M059J (cell line): Measurements from ENCODE around the gene DDX11. TPM values are rescaled to one million over a fixed set of nuclear protein-coding genes. Genes with fewer than 3 reads are reported as not detected.
"Not testable (repeated sequence)": the region's sequence is repeated elsewhere in the genome, so short reads cannot be mapped to it uniquely, and the experiment has no call there.

Experiments used
- DNase-seq: peaks from one replicate; pipeline ENCODE4 v3.0.0-alpha.2; 2012; ENCODE audit warnings: low read depth
- total RNA-seq: library from RNA; depleted of rRNA; stranded (reverse); fragments of >200 nt; shearing (Covaris generic); gene quantifications from 2 replicates; pipeline ENCODE4 v1.2.3, GENCODE V29; 2014

DDX11 gene
- total RNA-seq, 1 experiment from 2014 or later, result 17.2 TPM

GRCh38 chr12:31067656-31068055 is 6.0 kb upstream of the DDX11 start:
- peak; percentile 35 for DNase-seq

GRCh38 chr12:31070971-31071740 is 2.5 kb upstream of the DDX11 start:
- DNase-seq, result not testable (repeated sequence)

GRCh38 chr12:31072962-31073361 is 698 bp upstream of the DDX11 start:
- DNase-seq, result peak; percentile 18

GRCh38 chr12:31074333-31074874 is 744 bp downstream of the DDX11 start:
- not testable (repeated sequence) for DNase-seq

- not testable (repeated sequence) for DNase-seq
Measured at GRCh38 chr12:31076150-31076549, 2.5 kb downstream of the DDX11 start.

- not testable (repeated sequence) for DNase-seq
Measured at GRCh38 chr12:31077095-31077494, 3.4 kb downstream of the DDX11 start.

GRCh38 chr12:31077998-31078397 is 4.3 kb downstream of the DDX11 start:
- not testable (repeated sequence) for DNase-seq

- DNase-seq, result not testable (repeated sequence)
Measured at GRCh38 chr12:31079421-31079820, 5.8 kb downstream of the DDX11 start.

GRCh38 chr12:31080221-31080620 is 6.6 kb downstream of the DDX11 start:
- peak; percentile 76 for DNase-seq

GRCh38 chr12:31081274-31081673 is 7.6 kb downstream of the DDX11 start:
- DNase-seq, result not testable (repeated sequence)

- DNase-seq, result not testable (repeated sequence)
Measured at GRCh38 chr12:31084241-31084640, 10.6 kb downstream of the DDX11 start.

GRCh38 chr12:31086032-31086431 is 12.4 kb downstream of the DDX11 start:
- DNase-seq, result not testable (repeated sequence)

GRCh38 chr12:31087486-31087885 is 13.8 kb downstream of the DDX11 start:
- not testable (repeated sequence) for DNase-seq

- not testable (repeated sequence) for DNase-seq
Measured at GRCh38 chr12:31087956-31088355, 14.3 kb downstream of the DDX11 start.

- no peak for DNase-seq
Measured at GRCh38 chr12:31089072-31089471, 15.4 kb downstream of the DDX11 start.

- DNase-seq, result not testable (repeated sequence)
Measured at GRCh38 chr12:31091629-31092028, 18.0 kb downstream of the DDX11 start.

GRCh38 chr12:31092718-31093117 is 19.1 kb downstream of the DDX11 start:
- not testable (repeated sequence) for DNase-seq

GRCh38 chr12:31095080-31095860 is 21.6 kb downstream of the DDX11 start:
- not testable (repeated sequence) for DNase-seq

GRCh38 chr12:31096251-31097065 is 22.8 kb downstream of the DDX11 start:
- not testable (repeated sequence) for DNase-seq

GRCh38 chr12:31097819-31098218 is 24.2 kb downstream of the DDX11 start:
- not testable (repeated sequence) for DNase-seq

- DNase-seq, result not testable (repeated sequence)
Measured at GRCh38 chr12:31098363-31098762, 24.7 kb downstream of the DDX11 start.
